Measurements from ENCODE around the gene CCDC14.
"Not testable (repeated sequence)": the region's sequence is repeated elsewhere in the genome, so short reads cannot be mapped to it uniquely, and the experiment has no call there.

The CCDC14 gene

GRCh38 chr3:124002405-124003079, 41.5 kb upstream of the CCDC14 start:
- H3K4me1 ChIP-seq (ENCODE audit: control insufficient read depth in 2 of 2, insufficient read depth in 1 of 2, low read depth in 1 of 2, low read length in 2 of 2); H3K9ac ChIP-seq (ENCODE audit: low read depth, low read length, poor library complexity); H2BK120ac ChIP-seq (ENCODE audit: low read depth, low read length); H3K79me1 ChIP-seq (ENCODE audit: low read depth, low read length); H2BK5ac ChIP-seq (ENCODE audit: low read length); H2AK5ac ChIP-seq (ENCODE audit: low read depth, low read length); H3K14ac ChIP-seq (ENCODE audit: low read length); H3K4ac ChIP-seq (ENCODE audit: low read length); H3K4me2 ChIP-seq (ENCODE audit: insufficient read depth, low read length, poor library complexity, severe bottlenecking); H2BK15ac ChIP-seq (ENCODE audit: low read length); H3K9me3 ChIP-seq (replicated peaks in 1 of 2; ENCODE audit: control insufficient read depth in 2 of 2, insufficient read depth in 1 of 2, low read depth in 1 of 2, low read length in 2 of 2); H2BK12ac ChIP-seq (ENCODE audit: low read length); H3K23ac ChIP-seq (ENCODE audit: low read depth, low read length, poor library complexity); H3K27ac ChIP-seq (replicated peaks; ENCODE audit: low read length); DNase-seq (ENCODE audit: low spot score); H4K91ac ChIP-seq (ENCODE audit: low read depth, low read length, poor library complexity); H2AFZ ChIP-seq (ENCODE audit: low read length); H3K4me3 ChIP-seq (ENCODE audit: low read length in 2 of 2); H3K18ac ChIP-seq (ENCODE audit: low read length); H3K36me3 ChIP-seq (replicated peaks in 1 of 2; ENCODE audit: control insufficient read depth in 2 of 2, insufficient read depth in 2 of 2, low read length in 2 of 2); H4K8ac ChIP-seq (ENCODE audit: low read depth, low read length): not testable (repeated sequence)
- no CpG with 5 or more reads among the region's 2 CpGs for WGBS, 2 donors (ENCODE audit: extremely low coverage in 2 of 2, insufficient read length in 2 of 2, insufficient replicate concordance in 1 of 2)
- H3K27me3 ChIP-seq (ENCODE audit: control insufficient read depth in 3 of 3, insufficient read depth in 3 of 3, low read depth in 1 of 3, low read length in 3 of 3), result peaks cover 0 to 41% (median 0%) of the 10 kb centered on the region in 3 experiments

GRCh38 chr3:124001366-124001765, 40.3 kb upstream of the CCDC14 start:
- H3K4me1 ChIP-seq (ENCODE audit: control insufficient read depth in 2 of 2, insufficient read depth in 1 of 2, low read depth in 1 of 2, low read length in 2 of 2); H2AFZ ChIP-seq (ENCODE audit: low read length); H3K79me1 ChIP-seq (ENCODE audit: low read depth, low read length); H3K4ac ChIP-seq (ENCODE audit: low read length); H2BK5ac ChIP-seq (ENCODE audit: low read length); H2BK120ac ChIP-seq (ENCODE audit: low read depth, low read length); H2BK15ac ChIP-seq (ENCODE audit: low read length); H3K23ac ChIP-seq (ENCODE audit: low read depth, low read length, poor library complexity); H3K27ac ChIP-seq (replicated peaks; ENCODE audit: low read length); H3K9me3 ChIP-seq (replicated peaks in 1 of 2; ENCODE audit: control insufficient read depth in 2 of 2, insufficient read depth in 1 of 2, low read depth in 1 of 2, low read length in 2 of 2); H2AK5ac ChIP-seq (ENCODE audit: low read depth, low read length); H3K18ac ChIP-seq (ENCODE audit: low read length); H3K4me3 ChIP-seq (ENCODE audit: low read length in 2 of 2); H4K91ac ChIP-seq (ENCODE audit: low read depth, low read length, poor library complexity); H2BK12ac ChIP-seq (ENCODE audit: low read length); H3K9ac ChIP-seq (ENCODE audit: low read depth, low read length, poor library complexity); DNase-seq (ENCODE audit: low spot score); H3K14ac ChIP-seq (ENCODE audit: low read length); H4K8ac ChIP-seq (ENCODE audit: low read depth, low read length); H3K4me2 ChIP-seq (ENCODE audit: insufficient read depth, low read length, poor library complexity, severe bottlenecking); H3K36me3 ChIP-seq (replicated peaks in 1 of 2; ENCODE audit: control insufficient read depth in 2 of 2, insufficient read depth in 2 of 2, low read length in 2 of 2): not testable (repeated sequence)
- WGBS, 2 donors (ENCODE audit: extremely low coverage in 2 of 2, insufficient read length in 2 of 2, insufficient replicate concordance in 1 of 2), result no CpG with 5 or more reads among the region's 6 CpGs
- peaks cover 0 to 38% (median 0%) of the 10 kb centered on the region in 3 experiments for H3K27me3 ChIP-seq (ENCODE audit: control insufficient read depth in 3 of 3, insufficient read depth in 3 of 3, low read depth in 1 of 3, low read length in 3 of 3)

GRCh38 chr3:123997543-123997942, 36.5 kb upstream of the CCDC14 start:
- Histone ChIP-seq H3K36me3 (replicated peaks in 1 of 2; ENCODE audit: control insufficient read depth in 2 of 2, insufficient read depth in 2 of 2, low read length in 2 of 2) (no peaks in the 10 kb centered on the region), H3K4me1 (ENCODE audit: control insufficient read depth in 2 of 2, insufficient read depth in 1 of 2, low read depth in 1 of 2, low read length in 2 of 2) (peaks cover 0 to 4% of the 10 kb centered on the region in 2 donors), H4K8ac (ENCODE audit: low read depth, low read length) (no peak overlapping the region), H3K4ac (ENCODE audit: low read length) (no peak overlapping the region), H2BK5ac (ENCODE audit: low read length) (no peak overlapping the region), H3K4me2 (ENCODE audit: insufficient read depth, low read length, poor library complexity, severe bottlenecking) (no peak overlapping the region), H3K23ac (ENCODE audit: low read depth, low read length, poor library complexity) (no peak overlapping the region), H3K27me3 (ENCODE audit: control insufficient read depth in 3 of 3, insufficient read depth in 3 of 3, low read depth in 1 of 3, low read length in 3 of 3) (peaks cover 0 to 64% (median 0%) of the 10 kb centered on the region in 3 experiments), H3K9me3 (replicated peaks in 1 of 2; ENCODE audit: control insufficient read depth in 2 of 2, insufficient read depth in 1 of 2, low read depth in 1 of 2, low read length in 2 of 2) (peaks cover 2 to 3% of the 10 kb centered on the region in 2 donors), H2AFZ (ENCODE audit: low read length) (no peak overlapping the region), H3K9ac (ENCODE audit: low read depth, low read length, poor library complexity) (no peak overlapping the region), H3K27ac (replicated peaks; ENCODE audit: low read length) (no peak overlapping the region), H2BK15ac (ENCODE audit: low read length) (no peak overlapping the region), H3K18ac (ENCODE audit: low read length) (no peak overlapping the region), H2BK120ac (ENCODE audit: low read depth, low read length) (no peak overlapping the region), H2BK12ac (ENCODE audit: low read length) (no peak overlapping the region), H3K14ac (ENCODE audit: low read length) (no peak overlapping the region), H4K91ac (ENCODE audit: low read depth, low read length, poor library complexity) (no peak overlapping the region), H3K79me1 (ENCODE audit: low read depth, low read length) (no peaks in the 10 kb centered on the region), H2AK5ac (ENCODE audit: low read depth, low read length) (no peak overlapping the region), H3K4me3 (ENCODE audit: low read length in 2 of 2) (no peak overlapping the region)
- no peak for DNase-seq (ENCODE audit: low spot score)
- WGBS, 2 donors (ENCODE audit: extremely low coverage in 2 of 2, insufficient read length in 2 of 2, insufficient replicate concordance in 1 of 2), result no CpG with 5 or more reads among the region's 2 CpGs

GRCh38 chr3:123993818-123994217, 32.8 kb upstream of the CCDC14 start:
- Histone ChIP-seq H3K79me1 (ENCODE audit: low read depth, low read length) (no peaks in the 10 kb centered on the region), H3K4me2 (ENCODE audit: insufficient read depth, low read length, poor library complexity, severe bottlenecking) (no peak overlapping the region), H3K4ac (ENCODE audit: low read length) (no peak overlapping the region), H3K23ac (ENCODE audit: low read depth, low read length, poor library complexity) (no peak overlapping the region), H3K9me3 (replicated peaks in 1 of 2; ENCODE audit: control insufficient read depth in 2 of 2, insufficient read depth in 1 of 2, low read depth in 1 of 2, low read length in 2 of 2) (peaks cover 2 to 3% of the 10 kb centered on the region in 2 donors), H3K27me3 (ENCODE audit: control insufficient read depth in 3 of 3, insufficient read depth in 3 of 3, low read depth in 1 of 3, low read length in 3 of 3) (peaks cover 0 to 58% (median 14%) of the 10 kb centered on the region in 3 experiments), H2BK5ac (ENCODE audit: low read length) (no peak overlapping the region), H2BK12ac (ENCODE audit: low read length) (no peak overlapping the region), H4K8ac (ENCODE audit: low read depth, low read length) (no peak overlapping the region), H3K27ac (replicated peaks; ENCODE audit: low read length) (no peak overlapping the region), H4K91ac (ENCODE audit: low read depth, low read length, poor library complexity) (no peak overlapping the region), H2BK120ac (ENCODE audit: low read depth, low read length) (no peak overlapping the region), H3K14ac (ENCODE audit: low read length) (no peak overlapping the region), H3K4me3 (ENCODE audit: low read length in 2 of 2) (no peak overlapping the region), H3K9ac (ENCODE audit: low read depth, low read length, poor library complexity) (no peak overlapping the region), H2AK5ac (ENCODE audit: low read depth, low read length) (no peak overlapping the region), H2AFZ (ENCODE audit: low read length) (no peak overlapping the region), H3K36me3 (replicated peaks in 1 of 2; ENCODE audit: control insufficient read depth in 2 of 2, insufficient read depth in 2 of 2, low read length in 2 of 2) (no peaks in the 10 kb centered on the region), H3K4me1 (ENCODE audit: control insufficient read depth in 2 of 2, insufficient read depth in 1 of 2, low read depth in 1 of 2, low read length in 2 of 2) (peaks cover 0 to 4% of the 10 kb centered on the region in 2 donors), H2BK15ac (ENCODE audit: low read length) (no peak overlapping the region), H3K18ac (ENCODE audit: low read length) (no peak overlapping the region)
- no peak for DNase-seq (ENCODE audit: low spot score)
- no CpG with 5 or more reads among the region's 1 CpG for whole genome bisulfite sequencing, 2 donors (ENCODE audit: extremely low coverage in 2 of 2, insufficient read length in 2 of 2, insufficient replicate concordance in 1 of 2)
